SK-N-SH (cell line): ENCODE data around the gene CCDC149. TPM values are rescaled to one million over a fixed set of nuclear protein-coding genes. Genes with fewer than 3 reads are reported as not detected.
A peak's percentile ranks its signal among the peaks of the same experiment; 100 is the strongest.

Source experiments
- CTCF ChIA-PET: fragments of 300-600, 350-600 bp; formaldehyde crosslinking; extraction: SDS; loops from one replicate; lab custom pipeline; 2021; lab: Yijun Ruan, JAX
- POLR2A ChIA-PET: fragments of 350-600 bp; sonication (Branson Sonifier 250); formaldehyde crosslinking; extraction: SDS; loops from one replicate; lab custom pipeline; 2020; ENCODE audit warnings: antibody characterized with exemption, inconsistent platforms; lab: Yijun Ruan, JAX
- DNase-seq: peaks from one replicate; pipeline ENCODE4 v3.0.0; 2012
- H2AFZ ChIP-seq: fragments of 200-600 bp; sonication (generic); 2 replicates; pipeline ENCODE4 v1.8.1; 2016; ENCODE audit warnings: antibody characterized with exemption, mild to moderate bottlenecking, low read depth
- H3F3A ChIP-seq: fragments of 200-600 bp; sonication (generic); replicated peaks from 2 replicates; pipeline ENCODE3; 2016; ENCODE audit warnings: antibody characterized with exemption, mild to moderate bottlenecking; ENCODE audit not compliant: insufficient read depth
- H3K27ac ChIP-seq, 2 experiments: fragments of 200-500 bp in 1 of 2; fragments of 200-600 bp in 1 of 2; sonication (Bioruptor generic) in 1 of 2; sonication (generic), shearing (Covaris generic) in 1 of 2; 2 replicates each; pipeline versions ENCODE4 v1.5.1 to v1.6.1; 2014 to 2016; ENCODE audit warnings: low read depth in 2 of 2, inconsistent platforms in 1 of 2, low read length in 1 of 2, mild to moderate bottlenecking in 1 of 2, mixed read lengths in 1 of 2
- H3K27me3 ChIP-seq: fragments of 200-600 bp; sonication (generic), shearing (Covaris generic); 2 replicates; pipeline ENCODE4 v1.6.1; 2016; ENCODE audit warnings: mixed run types; ENCODE audit not compliant: insufficient read depth
- H3K36me3 ChIP-seq, 2 experiments: fragments of 200-500 bp in 1 of 2; fragments of 200-600 bp in 1 of 2; sonication (Bioruptor generic) in 1 of 2; sonication (generic) in 1 of 2; replicated peaks in 1 of 2; 2 replicates each; pipeline versions ENCODE3 to v1.5.1; 2014 to 2016; ENCODE audit warnings: low read length in 1 of 2, mild to moderate bottlenecking in 1 of 2; ENCODE audit not compliant: insufficient read depth in 2 of 2, control insufficient read depth in 1 of 2
- H3K4me1 ChIP-seq, 2 experiments: fragments of 200-500 bp in 1 of 2; fragments of 200-600 bp in 1 of 2; sonication (Bioruptor generic) in 1 of 2; sonication (generic), shearing (Covaris generic) in 1 of 2; 2 replicates each; pipeline versions ENCODE4 v1.5.1 to v1.6.1; 2014 to 2016; ENCODE audit warnings: low read depth in 1 of 2, low read length in 1 of 2, mixed run types in 1 of 2; ENCODE audit not compliant: insufficient read depth in 2 of 2, control insufficient read depth in 1 of 2
- H3K4me2 ChIP-seq: fragments of 200-600 bp; sonication (generic), shearing (Covaris generic); 2 replicates; pipeline ENCODE4 v1.6.1; 2017; ENCODE audit warnings: mixed run types
- H3K4me3 ChIP-seq, 2 experiments: fragments of 200-500 bp in 1 of 2; fragments of 200-600 bp in 1 of 2; sonication (Bioruptor generic) in 1 of 2; sonication (generic), shearing (Covaris generic) in 1 of 2; 2 replicates each; pipeline versions ENCODE4 v1.5.1 to v1.8.1; 2014 to 2016; ENCODE audit warnings: low read depth in 2 of 2, inconsistent platforms in 1 of 2, low read length in 1 of 2, mild to moderate bottlenecking in 1 of 2, mixed read lengths in 1 of 2, moderate library complexity in 1 of 2
- H3K79me2 ChIP-seq: fragments of 200-600 bp; sonication (generic); 2 replicates; pipeline ENCODE4 v1.8.1; 2017; ENCODE audit warnings: mild to moderate bottlenecking; ENCODE audit not compliant: insufficient read depth
- H3K9ac ChIP-seq: fragments of 200-600 bp; sonication (generic); 2 replicates; pipeline ENCODE4 v1.6.1; 2017; ENCODE audit warnings: mixed run types
- H3K9me2 ChIP-seq: fragments of 200-600 bp; sonication (generic); 2 replicates; pipeline ENCODE4 v1.6.1; 2017; ENCODE audit warnings: mixed run types
- H3K9me3 ChIP-seq: fragments of 200-600 bp; sonication (generic); 2 replicates; pipeline ENCODE4 v1.6.1; 2017; ENCODE audit warnings: mixed run types, mild to moderate bottlenecking, moderate library complexity
- H4K20me1 ChIP-seq: fragments of 200-600 bp; sonication (generic); 2 replicates; pipeline ENCODE4 v1.6.1; 2017; ENCODE audit warnings: mild to moderate bottlenecking, mixed run types; ENCODE audit not compliant: insufficient read depth
- CHD2 ChIP-seq: fragments of 150-350 bp; IDR thresholded peaks from 2 replicates; pipeline ENCODE4 v1.6.1; 2018; ENCODE audit warnings: low read length; ENCODE audit not compliant: partially characterized antibody
- CTCF ChIP-seq: fragments of 200-600 bp; sonication (generic); IDR thresholded peaks from 2 replicates; pipeline ENCODE4 v1.6.1; 2017; ENCODE audit warnings: antibody characterized with exemption, mild to moderate bottlenecking, moderate library complexity
- ELF1 ChIP-seq: IDR thresholded peaks from 2 replicates; pipeline ENCODE4 v1.4.0; 2012
- EZH2phosphoT487 ChIP-seq: fragments of 200-600 bp; sonication (generic); IDR thresholded peaks from 2 replicates; pipeline ENCODE4 v1.6.1; 2017; ENCODE audit warnings: low read depth, mixed run types, mild to moderate bottlenecking, antibody characterized with exemption, moderate library complexity, borderline replicate concordance
- FOSL2 ChIP-seq: IDR thresholded peaks from 2 replicates; pipeline ENCODE4 v1.4.0; 2012; ENCODE audit warnings: low read depth, mild to moderate bottlenecking, moderate library complexity, borderline replicate concordance
- FOXM1 ChIP-seq: IDR thresholded peaks from 2 replicates; pipeline ENCODE4 v1.4.0; 2012; ENCODE audit warnings: low read depth, mild to moderate bottlenecking
- GABPA ChIP-seq: IDR thresholded peaks from 2 replicates; pipeline ENCODE4 v1.4.0; 2012; ENCODE audit warnings: low read depth, mild to moderate bottlenecking
- GATA2 ChIP-seq: sonication (generic); formaldehyde crosslinking; IDR thresholded peaks from 2 replicates; pipeline ENCODE4 v1.5.0; 2020; ENCODE audit warnings: mild to moderate bottlenecking, missing genetic modification reagents
- MAX ChIP-seq: IDR thresholded peaks from 2 replicates; pipeline ENCODE4 v1.4.0; 2012; ENCODE audit warnings: low read depth
- MEF2A ChIP-seq: IDR thresholded peaks from 2 replicates; pipeline ENCODE4 v1.4.0; 2012; ENCODE audit warnings: low read depth, borderline replicate concordance
- MXI1 ChIP-seq: IDR thresholded peaks from 2 replicates; pipeline ENCODE4 v1.6.1; 2012; ENCODE audit warnings: mild to moderate bottlenecking, low read depth, low read length, improper control_type of control experiment
- NRF1 ChIP-seq: IDR thresholded peaks from 2 replicates; pipeline ENCODE4 v1.6.1; 2012; ENCODE audit warnings: low read depth, mild to moderate bottlenecking, low read length
- POLR2AphosphoS5 ChIP-seq: IDR thresholded peaks from 2 replicates; pipeline ENCODE4 v1.6.1; 2012; ENCODE audit warnings: low read depth, low read length
- RAD21 ChIP-seq: IDR thresholded peaks from 2 replicates; pipeline ENCODE4 v1.6.1; 2012; ENCODE audit warnings: mild to moderate bottlenecking, low read length
- RFX5 ChIP-seq: IDR thresholded peaks from 2 replicates; pipeline ENCODE4 v1.6.1; 2012; ENCODE audit warnings: mild to moderate bottlenecking, improper control_type of control experiment, low read length
- RXRA ChIP-seq: IDR thresholded peaks from 2 replicates; pipeline ENCODE4 v1.4.0; 2012; ENCODE audit warnings: low read depth, mild to moderate bottlenecking, borderline replicate concordance
- SMC3 ChIP-seq: IDR thresholded peaks from 2 replicates; pipeline ENCODE4 v1.6.1; 2012; ENCODE audit warnings: low read depth, low read length, improper control_type of control experiment
- TCF12 ChIP-seq: IDR thresholded peaks from 2 replicates; pipeline ENCODE4 v1.4.0; 2012
- TEAD4 ChIP-seq: IDR thresholded peaks from 2 replicates; pipeline ENCODE4 v1.4.0; 2012; ENCODE audit warnings: mild to moderate bottlenecking, borderline replicate concordance; ENCODE audit not compliant: insufficient read depth
- USF1 ChIP-seq: IDR thresholded peaks from 2 replicates; pipeline ENCODE4 v1.4.0; 2012; ENCODE audit warnings: low read depth, borderline replicate concordance
- USF2 ChIP-seq: fragments of 150-350 bp; IDR thresholded peaks from 2 replicates; pipeline ENCODE4 v1.6.1; 2017; ENCODE audit warnings: antibody characterized with exemption, low read length, low read depth, borderline replicate concordance
- YY1 ChIP-seq: IDR thresholded peaks from 2 replicates; pipeline ENCODE4 v1.4.0; 2012; ENCODE audit warnings: low read depth, mild to moderate bottlenecking
- WGBS: methylation state at CpG from one replicate; pipeline ENCODE4 v1.1.6; 2017; ENCODE audit warnings: low lambda C conversion rate; 5-methylcytosine and 5-hydroxymethylcytosine counted together
- polyA plus RNA-seq, 3 experiments: library from polyadenylated mRNA; depleted of rRNA; stranded (reverse); fragments of >200 nt; gene quantifications; 2 replicates each; pipeline ENCODE4 v1.2.3, GENCODE V29; 2012

Gene CCDC149
- polyA plus RNA-seq, 1 of the 3 experiments (the other 2 are of a cell fraction): 5.5 TPM

GRCh38 chr4:24772061-24772705 is 140.7 kb downstream of the CCDC149 start:
- Histone ChIP-seq H3K4me1 (peaks cover 0 to 21% of the 10 kb centered on the region in 2 experiments; a peak in 2 of 4 replicates), H3K9me3 (no peaks in the 10 kb centered on the region), H3K9me2 (no peaks in the 10 kb centered on the region), H3K9ac (no peak overlapping the region), H3K79me2 (no peaks in the 10 kb centered on the region)
- POLR2A ChIA-PET: interaction anchor here (0.7 kb wide), 1 partner anchor 1031 kb away, joined by 3 read pairs; no protein-coding TSS in a partner anchor
- 65% methylated on average over 5 of the region's 5 CpGs for WGBS
- no peak for DNase-seq
- TF ChIP-seq RAD21 (no peak), NRF1 (no peak), SMC3 (no peak), CHD2 (no peak), GABPA (no peak), USF2 (no peak), FOXM1 (no peak), FOSL2 (no peak), TEAD4 (no peak), RFX5 (no peak), RXRA (no peak), YY1 (no peak), ELF1 (no peak)
- TF ChIP-seq, all 33 proteins: peak for 0
- Histone ChIP-seq H3F3A (peaks cover 19% of the 10 kb centered on the region), H3K4me2 (no peak overlapping the region), H2AFZ (no peak overlapping the region), H3K4me3 (no peak overlapping the region), H4K20me1 (no peaks in the 10 kb centered on the region), H3K36me3 (no peaks in the 10 kb centered on the region), H3K27me3 (no peaks in the 10 kb centered on the region), H3K27ac (no peak overlapping the region)
- CTCF ChIA-PET: interaction anchor here (0.6 kb wide), 1 partner anchor 1254 kb away, joined by 3 read pairs; no protein-coding TSS in a partner anchor

GRCh38 chr4:24771241-24771640 is 141.6 kb downstream of the CCDC149 start:
- peak overlapping the region in 1 of 2 experiments; percentile 94; a peak in 2 of 4 replicates for H3K27ac ChIP-seq
- DNase-seq: no peak
- POLR2A ChIA-PET: no interaction called here
- H3K4me1 ChIP-seq: peaks cover 0 to 21% of the 10 kb centered on the region in 2 experiments; a peak in 2 of 4 replicates
- H3K4me2 ChIP-seq: no peak overlapping the region
- H3F3A ChIP-seq: peaks cover 15% of the 10 kb centered on the region
- H3K9ac ChIP-seq: no peak overlapping the region
- no peak overlapping the region for H3K4me3 ChIP-seq
- H3K9me3 ChIP-seq: no peaks in the 10 kb centered on the region
- no peaks in the 10 kb centered on the region for H3K27me3 ChIP-seq
- no peak overlapping the region for H2AFZ ChIP-seq
- H3K36me3 ChIP-seq: no peaks in the 10 kb centered on the region
- CTCF ChIA-PET: no interaction called here
- H3K9me2 ChIP-seq: no peaks in the 10 kb centered on the region
- no peaks in the 10 kb centered on the region for H4K20me1 ChIP-seq
- WGBS: 75% methylated on average over 4 of the region's 4 CpGs
- no peaks in the 10 kb centered on the region for H3K79me2 ChIP-seq
- no peak for TF ChIP-seq ELF1
- no peak for TF ChIP-seq USF2
- TF ChIP-seq NRF1: no peak
- no peak for TF ChIP-seq CTCF
- TF ChIP-seq TCF12: no peak
- TF ChIP-seq EZH2phosphoT487: no peak
- no peak for TF ChIP-seq RAD21
- no peak for TF ChIP-seq GATA2 (CRISPR knock-in tag)
- no peak for TF ChIP-seq MEF2A
- TF ChIP-seq FOXM1: no peak
- no peak for TF ChIP-seq MXI1
- TF ChIP-seq USF1: no peak
- TF ChIP-seq POLR2AphosphoS5: no peak
- no peak for TF ChIP-seq MAX
